NCI-H2227 (cell line): ENCODE results near the gene TFF2.

Experiments used
- DNase-seq: peaks from one replicate; lab custom pipeline; 2025; ENCODE audit not compliant: unreplicated experiment; lab: John Stamatoyannopoulos, UW

Gene TFF2

GRCh38 chr21:42306366-42307035 lies 44.3 kb downstream of the TFF2 start:
- no peak for DNase-seq

GRCh38 chr21:42305707-42306147 lies 45.1 kb downstream of the TFF2 start:
- no peak for DNase-seq

GRCh38 chr21:42304556-42305454 lies 46.0 kb downstream of the TFF2 start:
- no peak for DNase-seq

- DNase-seq, result no peak
Measured at GRCh38 chr21:42303443-42303842, 47.4 kb downstream of the TFF2 start.

DNA sequence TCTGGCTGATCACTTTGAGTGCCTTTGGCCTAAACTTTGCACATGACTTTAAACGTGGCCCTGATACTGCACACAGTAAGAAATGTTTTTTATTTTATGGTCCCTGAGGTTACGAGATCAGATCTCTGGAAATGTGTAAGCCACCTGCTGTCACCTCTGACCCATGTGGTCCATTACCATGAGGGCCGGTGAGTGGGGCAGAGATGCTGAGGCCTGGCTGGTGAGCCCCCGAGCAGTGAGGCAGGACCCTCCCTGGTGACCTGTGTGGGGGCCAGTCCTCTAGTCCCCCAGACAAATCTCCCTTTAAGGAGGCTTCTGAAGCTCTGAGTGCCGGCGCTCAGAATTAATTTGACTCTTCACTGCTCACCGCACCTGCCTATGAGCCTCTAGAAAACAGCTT lies 48.0 kb downstream of the TFF2 start:
- no peak for DNase-seq

DNA sequence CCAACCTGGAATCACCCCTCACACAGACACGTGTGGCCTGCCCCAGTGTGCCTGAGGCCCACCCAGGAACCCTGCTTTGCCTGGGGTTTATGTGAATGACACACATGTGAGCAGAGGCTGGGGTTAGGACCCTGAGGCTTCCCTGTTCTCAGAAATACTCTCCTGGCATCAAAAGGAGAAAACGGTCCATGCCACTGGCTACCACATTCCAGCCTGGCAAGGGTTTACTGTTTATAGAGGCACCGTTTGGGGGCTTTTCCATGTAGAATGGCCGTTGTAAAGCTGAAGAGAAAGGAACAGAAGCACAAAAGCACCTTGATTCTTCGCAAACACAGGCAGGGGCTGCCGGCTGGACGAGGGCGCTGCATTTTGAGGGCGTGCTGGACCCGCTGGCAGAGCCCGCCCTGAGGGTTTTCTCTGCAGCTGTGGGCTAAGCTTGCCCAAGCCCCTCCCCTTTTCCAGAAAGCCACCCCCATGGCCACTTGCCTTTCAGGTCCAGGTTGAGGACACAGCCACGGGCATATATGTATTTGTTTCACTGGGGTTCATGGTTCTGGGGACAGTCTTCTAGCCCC lies 48.6 kb downstream of the TFF2 start:
- DNase-seq, result no peak

GRCh38 chr21:42301371-42302075 lies 49.3 kb downstream of the TFF2 start:
- DNase-seq, result no peak

DNA sequence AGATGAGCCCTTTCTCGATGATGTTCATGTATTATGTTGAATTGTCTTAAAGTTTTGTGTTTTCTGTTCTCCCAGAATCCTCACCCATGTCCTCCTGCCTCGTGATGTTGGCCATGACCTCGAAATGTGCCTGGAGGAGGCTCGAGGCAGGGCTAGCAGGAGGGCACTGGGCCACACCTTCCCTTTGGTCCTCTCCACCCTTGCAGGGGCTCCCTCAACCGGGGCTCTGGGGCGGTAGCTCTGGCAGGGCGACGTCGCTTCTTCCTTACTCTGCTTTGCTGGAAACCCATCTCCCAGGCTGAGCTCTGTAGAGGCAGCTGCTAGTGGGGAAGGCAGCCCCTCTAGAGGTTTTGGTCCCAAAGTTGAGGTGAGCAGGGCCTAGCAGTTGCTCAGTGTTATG lies 49.8 kb downstream of the TFF2 start:
- no peak for DNase-seq

DNA sequence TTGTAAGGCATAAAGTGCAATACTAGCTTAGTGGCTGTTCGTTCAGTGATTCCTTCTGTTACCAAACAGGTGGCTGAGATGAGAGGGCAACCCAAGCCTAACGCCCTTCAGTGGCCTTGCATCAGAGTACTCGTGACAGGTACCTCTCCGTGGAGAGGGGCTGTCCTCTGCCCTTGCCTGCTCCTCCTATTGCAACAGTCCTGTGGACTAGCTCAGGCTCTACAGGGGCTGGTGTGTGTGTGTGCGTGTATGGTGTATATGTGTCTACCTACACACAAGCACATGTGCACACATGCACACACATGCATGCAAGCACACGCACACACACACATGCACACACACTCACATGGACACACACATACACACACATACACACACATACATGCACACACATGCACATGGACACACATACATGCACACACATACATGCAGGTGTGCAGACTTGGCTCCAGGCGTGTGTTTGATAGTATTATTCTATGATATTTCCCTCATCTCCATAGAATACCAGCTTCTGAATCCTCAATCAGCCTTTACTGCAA lies 50.7 kb downstream of the TFF2 start:
- no peak for DNase-seq

- DNase-seq, result no peak
Measured at GRCh38 chr21:42299324-42300044, 51.3 kb downstream of the TFF2 start.

DNA sequence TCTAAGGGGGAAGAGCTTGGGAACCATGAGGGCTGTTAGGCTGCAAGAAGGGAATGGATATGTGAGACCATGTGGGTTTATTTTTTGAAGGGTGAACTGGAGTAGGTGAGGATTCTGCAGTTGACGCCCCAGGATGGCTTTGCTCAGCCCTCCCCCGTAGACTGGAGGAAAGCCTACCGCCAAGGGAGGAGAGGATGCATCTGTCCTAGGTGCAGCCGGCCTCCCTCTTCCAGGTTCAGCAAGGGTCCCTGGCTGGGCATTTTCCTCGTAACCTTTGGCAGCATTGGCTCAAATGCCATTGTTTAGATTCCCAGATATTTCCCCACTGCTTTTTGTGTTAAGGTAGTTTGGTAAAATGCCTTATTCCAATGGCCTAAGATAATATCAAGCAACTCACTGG lies 52.1 kb downstream of the TFF2 start:
- no peak for DNase-seq

DNA sequence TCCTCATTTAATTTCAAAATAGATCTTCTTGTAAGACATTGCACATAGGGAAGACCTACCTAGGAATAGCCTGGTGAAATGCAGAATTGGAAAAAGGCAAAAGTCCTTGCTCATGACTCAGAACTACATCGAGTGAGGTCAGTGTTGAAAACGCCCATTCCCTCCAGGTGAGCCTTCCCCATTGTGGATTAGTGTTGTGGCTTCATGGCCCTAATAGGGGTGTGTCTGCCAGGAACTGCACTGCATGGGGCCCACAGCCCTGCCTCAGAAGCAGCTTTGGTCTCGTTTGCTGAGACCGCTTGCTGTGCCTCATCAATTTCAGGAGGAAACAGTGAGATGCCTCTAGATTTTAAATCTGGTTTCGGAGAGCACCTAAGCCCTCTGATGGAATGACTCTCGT lies 52.6 kb downstream of the TFF2 start:
- DNase-seq, result no peak

DNA sequence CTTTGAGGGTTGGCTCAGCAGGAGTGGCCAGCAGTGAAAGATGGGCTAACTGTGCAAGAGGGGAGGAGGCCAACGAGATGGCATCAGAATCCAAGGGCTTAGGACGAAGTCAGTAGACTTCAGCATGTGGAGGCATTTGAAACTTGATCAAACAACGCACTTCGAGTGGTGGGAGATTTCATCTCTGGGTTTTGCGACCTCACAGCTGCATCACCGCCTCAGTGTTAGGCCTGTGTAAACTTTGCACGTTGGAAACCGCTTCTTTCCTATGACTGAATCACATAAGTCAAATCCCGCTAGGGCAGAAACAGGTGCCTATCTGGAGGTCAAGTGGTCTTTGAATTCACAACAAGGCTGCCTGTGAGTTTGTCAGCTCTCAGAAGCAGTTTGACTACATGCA lies 53.4 kb downstream of the TFF2 start:
- no peak for DNase-seq

GRCh38 chr21:42296501-42296900 lies 54.3 kb downstream of the TFF2 start:
- no peak for DNase-seq
